HG03196 (cell line): ENCODE data around the gene SOX6.
"Not testable (repeated sequence)": the region's sequence is repeated elsewhere in the genome, so short reads cannot be mapped to it uniquely, and the experiment has no call there.

Experiments
- ATAC-seq: cut with Tn5 transposase; IDR thresholded peaks from one replicate; pipeline ENCODE4 v1.9.1; 2021; ENCODE audit not compliant: unreplicated experiment

The SOX6 gene

GRCh38 chr11:15940462-15941205, 415.7 kb downstream of the SOX6 start:
- no peak for ATAC-seq

GRCh38 chr11:15938983-15939382, 417.4 kb downstream of the SOX6 start:
- ATAC-seq, result no peak

GRCh38 chr11:15938121-15938611, 418.2 kb downstream of the SOX6 start:
- ATAC-seq, result no peak

- ATAC-seq, result no peak
Measured at GRCh38 chr11:15937601-15938120, 418.7 kb downstream of the SOX6 start.

- ATAC-seq, result no peak
Measured at GRCh38 chr11:15936011-15936410, 420.3 kb downstream of the SOX6 start.

- ATAC-seq, result no peak
Measured at GRCh38 chr11:15935373-15935772, 421.0 kb downstream of the SOX6 start.

- ATAC-seq, result no peak
Measured at GRCh38 chr11:15933886-15934625, 422.3 kb downstream of the SOX6 start.

GRCh38 chr11:15932417-15932816, 423.9 kb downstream of the SOX6 start:
- no peak for ATAC-seq

- no peak for ATAC-seq
Measured at GRCh38 chr11:15931497-15931896, 424.8 kb downstream of the SOX6 start.

- no peak for ATAC-seq
Measured at GRCh38 chr11:15930442-15931025, 425.8 kb downstream of the SOX6 start.

GRCh38 chr11:15929371-15929901, 426.9 kb downstream of the SOX6 start:
- ATAC-seq, result no peak

- ATAC-seq, result no peak
Measured at GRCh38 chr11:15927864-15928217, 428.5 kb downstream of the SOX6 start.

GRCh38 chr11:15927196-15927863, 429.0 kb downstream of the SOX6 start:
- ATAC-seq, result no peak

GRCh38 chr11:15926071-15926470, 430.3 kb downstream of the SOX6 start:
- no peak for ATAC-seq

- no peak for ATAC-seq
Measured at GRCh38 chr11:15923183-15923582, 433.2 kb downstream of the SOX6 start.

- not testable (repeated sequence) for ATAC-seq
Measured at GRCh38 chr11:15922745-15923144, 433.6 kb downstream of the SOX6 start.

GRCh38 chr11:15920856-15921629, 435.3 kb downstream of the SOX6 start:
- no peak for ATAC-seq

- ATAC-seq, result no peak
Measured at GRCh38 chr11:15918674-15919073, 437.7 kb downstream of the SOX6 start.

- ATAC-seq, result no peak
Measured at GRCh38 chr11:15918212-15918611, 438.1 kb downstream of the SOX6 start.
